K562 (cell line): ENCODE results near the gene TOX2. TPM values are rescaled to one million over a fixed set of nuclear protein-coding genes. Genes with fewer than 3 reads are reported as not detected.

ENCODE experiments used
- ATAC-seq: fragments of 200-7000 bp; cut with Tn5 transposase; 3 replicates; pipeline ENCODE4 v1.9.1; 2020; ENCODE audit warnings: moderate library complexity
- BruUV-seq: library from RNA; stranded (reverse); fragments of 400-500 nt; replicated peaks from 2 replicates; lab custom pipeline; 2021; lab: Mats Ljungman, UMichigan
- CTCF ChIA-PET: fragments of 300-600 bp; formaldehyde crosslinking; extraction: SDS; loops from one replicate; lab custom pipeline; 2021; ENCODE audit warnings: low intra/inter-chr PET ratio; lab: Yijun Ruan, JAX
- POLR2A ChIA-PET: fragments of 300-600, 350-650 bp; sonication (Branson Sonifier 250); formaldehyde crosslinking; extraction: SDS; loops from one replicate; lab custom pipeline; 2021; ENCODE audit warnings: antibody characterized with exemption, inconsistent platforms; lab: Yijun Ruan, JAX
- DNase-seq, 4 experiments: peaks; one replicate each; pipeline versions ENCODE4 v3.0.0 to v3.0.0-alpha.2; 2011 to 2018; ENCODE audit warnings: low spot score in 3 of 4, mixed read lengths in 3 of 4; ENCODE audit errors: extremely low read depth in 1 of 4
- FAIRE-seq: peaks from 2 replicates; lab custom pipeline; 2011; peaks lifted over from hg19 to GRCh38; lab: Jason Lieb, UNC
- H2AFZ ChIP-seq: 2 replicates; pipeline ENCODE4 v1.6.0; 2011; ENCODE audit warnings: low read depth, low read length, control low read depth, inconsistent platforms
- H3K27ac ChIP-seq: fragments of 200-600 bp; 3 replicates; pipeline ENCODE4 v1.8.0; 2011; ENCODE audit warnings: low read depth, mild to moderate bottlenecking, control low read depth, inconsistent platforms, low read length, moderate library complexity, mixed read lengths; ENCODE audit errors: extremely low read depth
- H3K27me3 ChIP-seq, 2 experiments: fragments of 300-600 bp in 1 of 2; 2 replicates in 1 of 2; 3 replicates in 1 of 2; pipeline versions ENCODE4 v1.6.0 to v1.8.0; 2011; ENCODE audit warnings: inconsistent platforms in 2 of 2, low read length in 2 of 2, mild to moderate bottlenecking in 1 of 2, mixed read lengths in 1 of 2, moderate library complexity in 1 of 2; ENCODE audit not compliant: control insufficient read depth in 2 of 2, insufficient read depth in 2 of 2
- H3K36me3 ChIP-seq: fragments of 300-600 bp; 3 replicates; pipeline ENCODE4 v1.8.0; 2011; ENCODE audit warnings: mild to moderate bottlenecking, low read length, inconsistent platforms; ENCODE audit not compliant: control insufficient read depth, insufficient read depth
- H3K4me1 ChIP-seq, 2 experiments: fragments of 200-600 bp in 1 of 2; replicated peaks in 1 of 2; 2 replicates in 1 of 2; 3 replicates in 1 of 2; pipeline versions ENCODE4 v1.5.1 to v1.8.0; 2011; ENCODE audit warnings: inconsistent platforms in 2 of 2, low read length in 2 of 2, mild to moderate bottlenecking in 1 of 2, mixed read lengths in 1 of 2, moderate library complexity in 1 of 2; ENCODE audit not compliant: control insufficient read depth in 2 of 2, insufficient read depth in 2 of 2
- H3K4me2 ChIP-seq: 2 replicates; pipeline ENCODE4 v1.6.1; 2011; ENCODE audit warnings: low read length, control low read depth, inconsistent platforms, mixed read lengths; ENCODE audit not compliant: insufficient read depth
- H3K4me3 ChIP-seq: fragments of 200-600 bp; sonication (generic), shearing (Covaris generic); 2 replicates; pipeline ENCODE4 v1.5.1; 2016; ENCODE audit warnings: control low read depth, inconsistent platforms
- H3K79me2 ChIP-seq: fragments of 200-600 bp; 3 replicates; pipeline ENCODE4 v1.8.0; 2011; ENCODE audit warnings: low read length, inconsistent platforms; ENCODE audit not compliant: control insufficient read depth, insufficient read depth
- H3K9ac ChIP-seq, 2 experiments: 2 replicates each; pipeline versions ENCODE4 v1.6.0 to v1.6.1; 2011; ENCODE audit warnings: low read depth in 2 of 2, low read length in 2 of 2, control low read depth in 1 of 2, inconsistent platforms in 1 of 2, mild to moderate bottlenecking in 1 of 2, mixed read lengths in 1 of 2; ENCODE audit not compliant: insufficient read depth in 1 of 2
- H3K9me1 ChIP-seq: one replicate; pipeline ENCODE4 v1.6.0; 2011; ENCODE audit warnings: inconsistent platforms, mild to moderate bottlenecking, low read length, moderate library complexity; ENCODE audit not compliant: control insufficient read depth, insufficient read depth
- H3K9me3 ChIP-seq: replicated peaks from 2 replicates; pipeline ENCODE4 v1.5.1; 2011; ENCODE audit warnings: low read depth, low read length, inconsistent platforms; ENCODE audit not compliant: control insufficient read depth, insufficient read depth
- H4K20me1 ChIP-seq: replicated peaks from 2 replicates; pipeline ENCODE4 v1.6.1; 2011; ENCODE audit warnings: low read length, inconsistent platforms, mixed read lengths; ENCODE audit not compliant: control insufficient read depth, insufficient read depth
- GABPB1 ChIP-seq: sonication (generic); formaldehyde crosslinking; IDR thresholded peaks from 2 replicates; pipeline ENCODE4 v1.8.0; 2022; ENCODE audit warnings: mild to moderate bottlenecking, missing genetic modification reagents
- RBM25 ChIP-seq: fragments of 200-400 bp; formaldehyde crosslinking; IDR thresholded peaks from 2 replicates; pipeline ENCODE4 v1.6.1; 2018; ENCODE audit warnings: low read length, low read depth, moderate library complexity; ENCODE audit not compliant: severe bottlenecking
- STAG1 ChIP-seq: sonication (generic); formaldehyde crosslinking; IDR thresholded peaks from 2 replicates; pipeline ENCODE4 v1.5.0; 2020; ENCODE audit warnings: missing genetic modification reagents, borderline replicate concordance
- TRIM24 ChIP-seq, 2 experiments: fragments of 450-650 bp; IDR thresholded peaks; 2 replicates each; pipeline ENCODE4 v1.6.1; 2016
- ZNF384 ChIP-seq: IDR thresholded peaks from 2 replicates; pipeline ENCODE4 v1.6.1; 2012; ENCODE audit warnings: low read depth, low read length, improper control_type of control experiment
- WGBS: fragments of 100-300 bp; shearing (Covaris generic); methylation state at CpG from one replicate; pipeline ENCODE4 v1.1.6; 2016; ENCODE audit warnings: low coverage, mixed read lengths; ENCODE audit not compliant: insufficient coverage; ENCODE audit errors: missing lambda C conversion rate; 5-methylcytosine and 5-hydroxymethylcytosine counted together
- in situ Hi-C: fragments of 300-500 bp; cut with MboI; formaldehyde crosslinking; loops from 4 replicates; pipeline ENCODE4 v1.15.0; 2018; ENCODE audit warnings: inconsistent platforms, mixed read lengths
- intact Hi-C: fragments of 100-400 bp; cut with micrococcal nuclease; formaldehyde crosslinking; loops from 2 replicates; pipeline ENCODE4 v1.14.2; 2022
- polyA plus RNA-seq, 8 experiments: library from polyadenylated mRNA; depleted of rRNA in 4 of 8; stranded (reverse) in 5 of 8; unstranded in 3 of 8; fragments of >200 nt; fragmentation: Nextera tagmentation in 2 of 8; fragmentation: Illumina TruSeq in 1 of 8; extraction: Ambion mirVana in 2 of 8; extraction: Trizol in 1 of 8; gene quantifications; 2 replicates each; pipeline versions ENCODE4 v1.2.1 to v1.2.3, GENCODE V29; 2011 to 2014; ENCODE audit warnings: inconsistent platforms in 1 of 8, missing spikeins in 1 of 8
- total RNA-seq, 7 experiments: library from RNA; depleted of rRNA in 6 of 7; stranded (reverse); fragments of >200 nt in 6 of 7; fragmentation: Illumina TruSeq in 2 of 7; extraction: Trizol in 2 of 7; gene quantifications; 2 replicates each; pipeline versions ENCODE4 v1.2.1 to v1.2.3, GENCODE V29; 2011 to 2021; ENCODE audit warnings: low replicate concordance in 1 of 7
- TF ChIP-seq, protein P1 (sequence below), 2 experiments: fragments of 450-650 bp in 1 of 2; sonication (generic) in 1 of 2; formaldehyde crosslinking in 1 of 2; IDR thresholded peaks in 1 of 2; conservative IDR thresholded peaks in 1 of 2; 2 replicates each; pipeline versions ENCODE4 v1.6.1 to v1.8.1; 2016 to 2023; ENCODE audit warnings: mild to moderate bottlenecking in 2 of 2, moderate library complexity in 2 of 2, inconsistent platforms in 1 of 2, missing genetic modification reagents in 1 of 2
- TF ChIP-seq, protein P2 (sequence below): sonication (generic); formaldehyde crosslinking; IDR thresholded peaks from 2 replicates; pipeline ENCODE4 v1.5.0; 2020; ENCODE audit warnings: missing genetic modification reagents

TOX2 gene
- total and polyA plus RNA-seq, 9 of the 15 experiments (the other 6 are each of a cell fraction or from before 2014, with no cell fraction given), result not detected

- TF ChIP-seq, protein P1, sequence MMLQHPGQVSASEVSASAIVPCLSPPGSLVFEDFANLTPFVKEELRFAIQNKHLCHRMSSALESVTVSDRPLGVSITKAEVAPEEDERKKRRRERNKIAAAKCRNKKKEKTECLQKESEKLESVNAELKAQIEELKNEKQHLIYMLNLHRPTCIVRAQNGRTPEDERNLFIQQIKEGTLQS (IDR thresholded peaks at IDR 0.05), result 0 out of 2 replicates have a peak, but pooled peaks have one; percentile 38
- TF ChIP-seq, protein P1 (CRISPR knock-in tag; conservative IDR thresholded peaks at IDR 0.05), result no peak
- peak in 1 of 2 experiments; percentile 10; a peak in 1 of 4 replicates for TF ChIP-seq TRIM24 (IDR thresholded peaks at IDR 0.05)
- TF ChIP-seq ZNF384, result peak; percentile 22; the same call in 1 of the 2 replicates
- TF ChIP-seq, protein P2, sequence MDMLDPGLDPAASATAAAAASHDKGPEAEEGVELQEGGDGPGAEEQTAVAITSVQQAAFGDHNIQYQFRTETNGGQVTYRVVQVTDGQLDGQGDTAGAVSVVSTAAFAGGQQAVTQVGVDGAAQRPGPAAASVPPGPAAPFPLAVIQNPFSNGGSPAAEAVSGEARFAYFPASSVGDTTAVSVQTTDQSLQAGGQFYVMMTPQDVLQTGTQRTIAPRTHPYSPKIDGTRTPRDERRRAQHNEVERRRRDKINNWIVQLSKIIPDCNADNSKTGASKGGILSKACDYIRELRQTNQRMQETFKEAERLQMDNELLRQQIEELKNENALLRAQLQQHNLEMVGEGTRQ (CRISPR knock-in tag), result peak; percentile 32
- peak; percentile 30 for TF ChIP-seq RBM25
Measured at GRCh38 chr20:44033344-44033743, 118.7 kb downstream of the TOX2 start (continued).

GRCh38 chr20:44033873-44034272 is 119.2 kb downstream of the TOX2 start:
- no peak overlapping the region for H3K4me2 ChIP-seq
- H3K36me3 ChIP-seq, result no peaks in the 10 kb centered on the region
- ChIA-PET CTCF (no interaction called here), POLR2A (interaction anchor here (0.6 kb wide), 1 partner anchor 13 kb away, joined by 3 read pairs; no protein-coding TSS in a partner anchor)
- FAIRE-seq (no peak), ATAC-seq (no peak), DNase-seq (no peak)
- H4K20me1 ChIP-seq, result no peaks in the 10 kb centered on the region
- H3K27ac ChIP-seq, result no peak overlapping the region
- no TSS peak for BruUV-seq
- no peaks in the 10 kb centered on the region for H3K9me3 ChIP-seq
- intact Hi-C loops, result no loop called here
- WGBS, result 14% methylated on average over 4 of the region's 4 CpGs
- peaks cover 9 to 47% of the 10 kb centered on the region in 2 experiments; a peak in 4 of 5 replicates for H3K27me3 ChIP-seq
- no peaks in the 10 kb centered on the region for H3K4me1 ChIP-seq
- H2AFZ ChIP-seq, result no peak overlapping the region
- no peaks in the 10 kb centered on the region for H3K9me1 ChIP-seq
- H3K79me2 ChIP-seq, result no peaks in the 10 kb centered on the region
- H3K9ac ChIP-seq, result no peak overlapping the region
- in situ Hi-C loops, result no loop called here
- no peak overlapping the region for H3K4me3 ChIP-seq
- TF ChIP-seq GABPB1 (CRISPR knock-in tag) (no peak), STAG1 (CRISPR knock-in tag) (no peak)
